NCI-H2171 treated with DMSO at 0.1 percent for 48 hours (cell line): ENCODE results near the gene NAT16.
"Not testable (repeated sequence)": the region's sequence is repeated elsewhere in the genome, so short reads cannot be mapped to it uniquely, and the experiment has no call there.

Experiments used
- DNase-seq: peaks from one replicate; lab custom pipeline; 2025; lab: John Stamatoyannopoulos, UW

NAT16 gene

DNA sequence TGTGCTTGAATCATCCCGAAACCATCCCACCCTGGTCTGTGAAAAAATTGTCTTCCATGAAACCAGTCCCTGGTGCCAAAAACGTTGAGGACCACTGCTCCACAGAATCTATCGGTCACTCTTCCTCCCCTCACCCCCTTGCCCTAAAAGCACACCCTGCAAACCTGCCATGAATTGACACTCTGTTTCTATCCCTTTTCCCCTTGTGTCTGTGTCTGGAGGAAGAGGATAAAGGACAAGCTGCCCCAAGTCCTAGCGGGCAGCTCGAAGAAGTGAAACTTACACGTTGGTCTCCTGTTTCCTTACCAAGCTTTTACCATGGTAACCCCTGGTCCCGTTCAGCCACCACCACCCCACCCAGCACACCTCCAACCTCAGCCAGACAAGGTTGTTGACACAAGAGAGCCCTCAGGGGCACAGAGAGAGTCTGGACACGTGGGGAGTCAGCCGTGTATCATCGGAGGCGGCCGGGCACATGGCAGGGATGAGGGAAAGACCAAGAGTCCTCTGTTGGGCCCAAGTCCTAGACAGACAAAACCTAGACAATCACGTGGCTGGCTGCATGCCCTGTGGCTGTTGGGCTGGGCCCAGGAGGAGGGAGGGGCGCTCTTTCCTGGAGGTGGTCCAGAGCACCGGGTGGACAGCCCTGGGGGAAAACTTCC, 54.0 kb downstream of the NAT16 start:
- DNase-seq: no peak

DNA sequence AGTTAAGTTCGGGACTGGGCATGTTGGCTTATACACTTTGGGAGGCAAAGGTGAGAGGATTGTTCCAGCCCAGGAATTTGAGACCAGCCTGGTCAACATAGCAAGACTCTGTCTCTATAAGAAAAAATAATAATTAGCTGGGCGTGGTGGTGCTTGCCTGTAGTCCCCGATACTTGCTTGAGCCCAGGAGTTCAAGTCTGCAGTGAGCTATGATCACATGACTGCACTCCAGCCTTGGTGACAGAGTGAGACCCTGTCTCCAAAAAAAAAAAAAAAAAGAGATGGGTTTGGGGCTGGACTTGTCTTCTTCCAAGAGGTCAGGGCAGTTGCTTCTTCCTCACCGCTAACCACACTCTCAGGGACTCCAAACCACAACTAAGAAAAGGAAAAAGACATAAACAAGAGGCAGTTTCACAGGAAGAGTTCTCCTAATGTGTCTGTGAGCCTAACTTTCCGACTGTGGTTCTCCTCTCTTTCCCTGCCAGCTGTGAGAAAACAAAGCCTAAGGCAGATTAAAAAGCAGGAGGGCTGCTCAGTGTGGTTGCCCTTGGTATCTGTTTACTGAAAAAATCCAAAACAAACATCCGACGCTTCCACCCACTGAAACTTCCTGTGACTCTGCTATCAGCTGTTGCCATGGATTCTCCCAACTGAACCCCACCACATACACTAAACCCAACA, 55.6 kb downstream of the NAT16 start:
- DNase-seq: no peak

DNA sequence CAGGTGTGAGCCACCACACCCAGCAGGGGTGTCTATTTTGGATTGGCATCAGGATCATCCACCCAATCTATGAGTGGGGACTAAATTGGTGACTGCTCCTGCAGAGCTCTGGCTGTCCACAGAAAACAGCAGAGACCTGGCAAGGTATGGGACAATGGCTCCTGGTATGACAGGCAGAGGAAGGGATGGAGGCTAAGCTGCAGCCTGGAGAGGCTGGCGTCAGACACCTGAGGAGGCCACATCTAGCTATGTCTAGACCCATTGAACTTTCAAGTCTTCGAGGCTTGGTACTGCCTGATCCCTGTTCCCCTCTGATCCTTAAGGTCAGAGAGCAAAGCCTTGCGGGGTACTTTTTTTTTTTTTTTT, 56.4 kb downstream of the NAT16 start:
- DNase-seq: no peak

DNA sequence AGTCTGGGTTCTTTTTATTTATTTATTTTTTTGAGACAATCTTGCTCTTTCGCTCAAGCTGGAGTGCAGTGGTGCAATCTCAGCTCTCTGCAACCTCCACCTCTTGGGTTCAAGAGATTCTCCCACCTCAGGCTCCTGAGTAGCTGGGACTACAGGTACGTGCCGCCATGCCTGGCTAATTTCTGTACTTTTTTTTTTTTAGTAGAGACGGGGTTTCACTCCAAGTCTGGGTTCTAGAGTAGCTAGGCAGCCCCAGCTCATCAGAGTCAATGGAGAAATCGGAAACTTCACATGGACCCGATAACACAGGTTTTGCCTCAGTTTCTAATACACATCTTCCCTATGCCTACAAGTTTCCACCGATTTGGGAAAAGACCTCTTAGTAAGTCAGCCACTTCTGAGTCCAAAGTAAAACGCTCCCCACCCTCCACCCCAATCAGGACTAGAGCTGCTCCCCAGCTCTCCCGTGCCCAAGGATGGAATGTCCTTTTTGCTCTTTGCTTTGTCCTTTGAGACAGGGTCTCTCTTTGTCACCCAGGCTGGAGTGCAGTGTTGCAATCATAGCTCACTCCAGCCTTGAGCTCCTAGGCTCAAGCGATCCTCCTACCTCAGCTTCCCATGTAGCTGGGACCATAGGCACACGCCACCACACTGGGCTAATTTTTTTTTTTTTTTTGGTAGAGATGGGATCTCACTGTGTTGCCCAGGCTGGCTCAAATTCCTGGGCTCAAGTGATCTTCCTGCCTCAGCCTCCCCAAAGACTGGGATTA, 57.0 kb downstream of the NAT16 start:
- no peak for DNase-seq

DNA sequence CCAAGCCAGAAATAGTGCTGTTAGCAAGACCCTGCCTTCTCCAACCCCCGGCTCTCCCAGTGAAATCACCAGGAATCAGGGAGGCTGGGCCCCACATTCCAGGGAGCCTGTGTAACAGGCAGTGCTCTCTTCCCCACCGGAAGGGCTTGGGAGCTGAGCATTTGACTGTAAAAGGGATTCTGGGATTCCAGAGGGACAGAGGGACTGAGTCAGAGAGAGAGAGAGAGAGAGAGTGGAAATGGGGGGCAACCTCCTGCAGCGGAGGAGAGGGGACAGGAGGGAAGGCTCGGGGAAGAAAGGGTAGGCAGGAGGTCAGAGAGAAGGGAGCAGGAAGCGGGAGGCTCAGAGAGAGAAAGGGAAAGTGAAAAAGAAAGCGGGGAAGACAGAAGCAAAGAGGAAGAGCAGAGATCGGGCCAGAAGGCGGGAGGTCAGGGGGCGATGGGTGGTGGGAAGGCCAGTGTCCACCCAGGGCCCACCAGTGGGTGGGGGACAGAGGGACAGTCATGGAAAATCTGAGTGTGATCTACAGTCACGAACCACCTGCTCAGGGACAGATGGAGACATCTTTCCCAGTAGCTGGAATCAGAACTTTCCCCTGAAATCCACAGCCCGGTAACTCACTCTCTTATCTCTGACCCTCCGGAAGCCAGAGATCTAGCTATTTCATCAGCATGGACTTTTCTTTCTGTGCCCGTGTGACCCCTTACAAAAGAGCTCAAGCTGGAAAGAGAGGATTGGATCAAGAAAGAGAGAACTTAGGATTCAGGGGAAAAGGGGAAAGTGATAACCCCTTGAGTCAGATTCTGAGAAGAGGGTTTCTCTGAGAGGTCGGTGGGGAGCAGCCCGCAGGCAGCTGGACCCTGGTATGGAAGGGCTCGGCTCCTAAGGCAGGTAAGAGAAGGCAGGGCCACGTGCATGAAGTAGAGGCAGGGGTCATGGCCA, 57.8 kb downstream of the NAT16 start:
- DNase-seq: no peak

DNA sequence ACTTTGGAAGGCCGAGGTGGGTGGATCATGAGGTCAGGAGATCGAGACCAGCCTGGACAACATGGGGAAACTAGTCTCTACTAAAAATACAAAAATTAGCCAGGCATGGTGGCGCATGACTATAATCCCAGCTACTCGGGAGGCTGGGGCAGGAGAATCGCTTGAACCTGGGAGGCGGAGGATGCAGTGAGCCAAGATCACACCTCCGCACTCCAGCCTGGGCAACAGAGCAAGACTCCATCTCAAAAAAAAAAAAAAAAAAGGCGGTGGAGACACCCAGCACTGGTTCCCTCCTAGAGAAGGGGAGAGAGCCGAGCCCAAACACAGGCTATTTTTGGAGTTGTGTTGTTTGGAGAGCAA, 58.5 kb downstream of the NAT16 start:
- DNase-seq: not testable (repeated sequence)
